ENCODE measurements around the gene RIBC2. TPM values are rescaled to one million over a fixed set of nuclear protein-coding genes. Genes with fewer than 3 reads are reported as not detected.

The RIBC2 gene
- total RNA-seq, 2 donors from 2014 or later: not detected

DNA sequence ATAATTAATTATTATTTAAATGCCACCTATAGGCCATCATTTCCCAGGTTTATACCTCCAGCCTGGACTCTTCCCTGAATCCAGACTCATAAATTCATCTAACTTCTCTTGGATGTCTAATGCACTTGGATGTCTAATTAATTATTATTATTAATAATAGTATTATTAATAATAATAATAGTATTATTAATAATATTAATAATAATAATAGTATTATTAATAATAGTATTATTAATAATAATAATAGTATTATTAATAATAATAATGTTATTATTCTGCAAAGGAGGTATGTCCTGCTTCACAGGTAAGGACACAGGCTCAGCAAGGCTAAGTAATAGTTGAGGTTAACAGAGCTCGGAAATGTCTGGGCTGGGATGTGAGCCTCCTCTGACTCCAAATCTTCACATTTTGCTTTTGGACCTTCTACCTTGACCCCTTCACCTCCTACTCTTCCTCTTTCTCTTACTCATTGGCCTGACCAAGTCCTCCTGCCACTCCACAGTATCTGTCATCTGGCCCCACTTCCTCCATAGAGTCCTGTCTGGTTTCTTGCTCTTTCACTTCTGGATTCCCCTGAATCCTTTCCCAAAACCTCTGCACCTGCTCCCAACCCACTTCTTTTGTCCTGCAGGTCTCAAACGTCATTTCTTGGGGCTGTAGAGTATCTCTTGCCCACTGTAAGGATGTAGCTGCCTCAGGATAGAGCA, 8.0 kb downstream of the RIBC2 start:
- no peaks in the 10 kb centered on the region for H3K27me3 ChIP-seq
- no peak for DNase-seq (ENCODE audit: low spot score)
- no peak overlapping the region for H3K27ac ChIP-seq
- TF ChIP-seq, protein P1, sequence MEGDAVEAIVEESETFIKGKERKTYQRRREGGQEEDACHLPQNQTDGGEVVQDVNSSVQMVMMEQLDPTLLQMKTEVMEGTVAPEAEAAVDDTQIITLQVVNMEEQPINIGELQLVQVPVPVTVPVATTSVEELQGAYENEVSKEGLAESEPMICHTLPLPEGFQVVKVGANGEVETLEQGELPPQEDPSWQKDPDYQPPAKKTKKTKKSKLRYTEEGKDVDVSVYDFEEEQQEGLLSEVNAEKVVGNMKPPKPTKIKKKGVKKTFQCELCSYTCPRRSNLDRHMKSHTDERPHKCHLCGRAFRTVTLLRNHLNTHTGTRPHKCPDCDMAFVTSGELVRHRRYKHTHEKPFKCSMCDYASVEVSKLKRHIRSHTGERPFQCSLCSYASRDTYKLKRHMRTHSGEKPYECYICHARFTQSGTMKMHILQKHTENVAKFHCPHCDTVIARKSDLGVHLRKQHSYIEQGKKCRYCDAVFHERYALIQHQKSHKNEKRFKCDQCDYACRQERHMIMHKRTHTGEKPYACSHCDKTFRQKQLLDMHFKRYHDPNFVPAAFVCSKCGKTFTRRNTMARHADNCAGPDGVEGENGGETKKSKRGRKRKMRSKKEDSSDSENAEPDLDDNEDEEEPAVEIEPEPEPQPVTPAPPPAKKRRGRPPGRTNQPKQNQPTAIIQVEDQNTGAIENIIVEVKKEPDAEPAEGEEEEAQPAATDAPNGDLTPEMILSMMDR (IDR thresholded peaks at IDR 0.05): no peak
- H3K36me3 ChIP-seq: no peaks in the 10 kb centered on the region
- no peak overlapping the region for H3K4me3 ChIP-seq
- no peaks in the 10 kb centered on the region for H3K4me1 ChIP-seq
- H3K9me3 ChIP-seq: no peaks in the 10 kb centered on the region

DNA sequence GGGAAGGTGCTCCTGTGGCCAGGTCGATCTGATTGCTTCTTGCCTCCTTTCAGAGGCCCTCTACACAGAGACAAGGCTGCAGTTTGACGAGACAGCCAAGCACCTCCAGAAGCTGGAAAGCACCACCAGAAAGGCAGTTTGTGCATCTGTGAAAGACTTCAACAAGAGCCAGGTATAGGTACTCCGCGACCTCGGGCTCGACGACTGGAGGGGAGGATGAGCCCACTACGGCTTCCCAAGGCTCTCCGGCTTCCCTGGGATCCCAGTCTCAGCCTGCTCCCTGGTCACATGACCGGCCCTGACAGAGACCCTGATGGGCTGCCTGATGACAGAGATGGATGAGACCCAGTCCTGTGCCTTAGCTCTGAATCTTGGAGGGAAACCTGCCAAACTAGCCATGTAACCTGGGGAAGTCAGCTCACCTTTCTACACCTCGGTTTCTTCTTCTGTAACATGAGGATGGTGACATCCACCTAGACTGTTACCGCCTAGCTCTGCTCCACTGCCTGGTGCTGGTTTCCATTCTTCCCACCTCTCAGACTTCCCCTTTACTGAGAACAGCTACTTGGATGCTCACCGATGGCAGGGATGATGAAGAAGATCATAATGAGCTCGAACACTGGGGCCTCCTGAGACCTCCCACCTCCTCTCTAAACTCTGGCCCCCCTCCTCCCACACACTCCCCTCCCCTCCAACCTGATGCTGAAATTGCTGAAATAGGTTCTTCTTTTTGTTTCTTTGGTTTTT, 8.9 kb downstream of the RIBC2 start:
- TF ChIP-seq, protein P1 (IDR thresholded peaks at IDR 0.05): no peak
- no peak for DNase-seq (ENCODE audit: low spot score)
- Histone ChIP-seq H3K36me3 (no peaks in the 10 kb centered on the region), H3K4me3 (no peak overlapping the region), H3K27me3 (no peaks in the 10 kb centered on the region), H3K27ac (no peak overlapping the region), H3K9me3 (no peaks in the 10 kb centered on the region), H3K4me1 (no peaks in the 10 kb centered on the region)

DNA sequence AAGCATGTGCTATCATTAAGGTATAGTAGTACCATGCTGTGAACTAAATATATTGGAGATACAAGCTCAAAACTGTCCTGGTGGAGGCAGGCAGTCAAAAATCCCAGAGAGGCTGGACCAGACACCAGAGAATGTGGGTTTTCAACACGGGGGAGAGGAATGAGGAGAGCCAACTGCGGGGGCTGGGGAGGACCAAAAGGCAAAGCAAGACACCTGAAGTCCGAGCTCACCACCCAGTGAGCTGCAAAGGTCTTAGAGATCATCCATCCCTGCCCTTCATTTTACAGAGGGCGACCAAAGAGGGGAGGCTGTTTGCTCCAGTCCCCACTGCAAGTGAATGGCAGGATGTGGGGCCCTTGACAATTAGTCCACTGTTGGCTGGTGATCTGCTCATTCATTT, 10.0 kb downstream of the RIBC2 start:
- DNase-seq (ENCODE audit: low spot score): no peak
- H3K36me3 ChIP-seq: no peaks in the 10 kb centered on the region
- H3K4me1 ChIP-seq: no peaks in the 10 kb centered on the region
- TF ChIP-seq, protein P1 (IDR thresholded peaks at IDR 0.05): no peak
- H3K4me3 ChIP-seq: no peak overlapping the region
- H3K27ac ChIP-seq: no peak overlapping the region
- H3K27me3 ChIP-seq: no peaks in the 10 kb centered on the region
- no peaks in the 10 kb centered on the region for H3K9me3 ChIP-seq

DNA sequence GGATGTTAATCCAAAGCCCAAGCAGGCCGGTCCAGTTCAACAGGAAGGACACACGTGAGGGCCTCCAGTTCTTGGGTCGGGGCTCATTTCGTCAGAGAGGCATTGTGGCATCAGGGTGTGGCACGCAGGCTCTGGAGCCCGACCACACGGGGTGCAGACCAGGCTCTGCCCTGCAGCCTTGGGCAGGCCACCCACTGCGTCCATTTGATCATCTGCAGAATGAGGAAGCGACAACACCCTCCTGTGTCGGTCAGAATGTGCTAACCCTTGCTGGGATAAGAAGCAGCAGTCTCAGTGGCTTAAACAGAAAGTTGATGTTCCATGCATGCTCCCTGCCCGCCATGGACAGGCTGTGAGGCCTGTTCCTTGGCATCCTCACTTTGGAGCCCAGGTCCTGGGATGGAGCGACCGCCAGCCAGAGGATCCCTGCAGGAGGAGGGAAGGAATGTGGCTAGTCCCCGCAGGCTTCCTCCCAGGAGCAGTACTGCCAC, 10.8 kb downstream of the RIBC2 start:
- Histone ChIP-seq H3K4me1 (no peaks in the 10 kb centered on the region), H3K27me3 (no peaks in the 10 kb centered on the region), H3K4me3 (no peak overlapping the region), H3K27ac (no peak overlapping the region), H3K36me3 (no peaks in the 10 kb centered on the region), H3K9me3 (no peaks in the 10 kb centered on the region)
- peak; percentile 64 for DNase-seq (ENCODE audit: low spot score)
- TF ChIP-seq, protein P1 (IDR thresholded peaks at IDR 0.05): no peak

DNA sequence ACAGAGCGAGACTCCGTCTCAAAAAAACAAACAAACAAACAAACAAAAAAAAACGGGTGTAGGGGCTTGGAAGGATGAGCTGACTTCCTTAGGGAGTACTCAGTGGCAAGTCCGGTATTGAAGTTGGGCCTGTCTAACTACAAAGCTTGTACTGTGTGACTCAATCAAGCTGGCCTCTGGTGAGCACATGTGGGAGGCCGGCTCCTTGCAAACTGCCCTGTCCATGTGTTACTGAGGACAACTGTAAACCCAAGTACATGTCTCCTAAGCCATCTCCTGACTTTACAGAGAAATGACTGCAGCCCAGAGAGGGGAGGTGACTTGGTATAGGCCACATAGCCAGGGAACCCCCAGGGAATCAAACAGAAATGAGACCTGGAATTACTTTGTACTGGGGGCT, 11.6 kb downstream of the RIBC2 start:
- DNase-seq (ENCODE audit: low spot score): peak; percentile 28
- H3K4me3 ChIP-seq: no peak overlapping the region
- no peaks in the 10 kb centered on the region for H3K36me3 ChIP-seq
- no peaks in the 10 kb centered on the region for H3K9me3 ChIP-seq
- TF ChIP-seq, protein P1 (IDR thresholded peaks at IDR 0.05): no peak
- H3K27me3 ChIP-seq: no peaks in the 10 kb centered on the region
- no peaks in the 10 kb centered on the region for H3K4me1 ChIP-seq
- H3K27ac ChIP-seq: no peak overlapping the region

Measured in right atrium auricular region (tissue), 2 donors.